K562 (cell line): ENCODE results near the gene C19orf12. TPM values are rescaled to one million over a fixed set of nuclear protein-coding genes. Genes with fewer than 3 reads are reported as not detected.
A peak's percentile ranks its signal among the peaks of the same experiment; 100 is the strongest.

Source experiments
- BACH1 ChIP-seq: fragments of 200-800 bp; sonication (Bioruptor generic); IDR thresholded peaks from 2 replicates; pipeline ENCODE4 v1.6.1; 2016; ENCODE audit warnings: missing genetic modification characterization, missing compliant biosample characterization
- BDP1 ChIP-seq: IDR thresholded peaks from 3 replicates; pipeline ENCODE4 v1.6.1; 2011; ENCODE audit not compliant: insufficient read length, insufficient read depth
- BRF1 ChIP-seq: IDR thresholded peaks from 3 replicates; pipeline ENCODE4 v1.6.1; 2011; ENCODE audit warnings: borderline replicate concordance, mild to moderate bottlenecking; ENCODE audit not compliant: insufficient read length; ENCODE audit errors: extremely low read depth
- C11orf30 ChIP-seq: fragments of 450-650 bp; IDR thresholded peaks from 2 replicates; pipeline ENCODE4 v1.6.1; 2016; ENCODE audit warnings: low read depth, mild to moderate bottlenecking
- DMBX1 ChIP-seq: fragments of 250-450 bp; sonication (Bioruptor Pico); IDR thresholded peaks from 2 replicates; pipeline ENCODE4 v1.8.0; 2022; ENCODE audit warnings: inconsistent platforms, mild to moderate bottlenecking, moderate library complexity, borderline replicate concordance
- ELK3 ChIP-seq: fragments of 450-650 bp; formaldehyde crosslinking; IDR thresholded peaks from 2 replicates; pipeline ENCODE4 v1.4.0; 2020; ENCODE audit warnings: mild to moderate bottlenecking
- ETV6 ChIP-seq, 3 experiments: fragments of 150-350 bp in 1 of 3; sonication (generic) in 1 of 3; formaldehyde crosslinking in 1 of 3; IDR thresholded peaks; 2 replicates each; pipeline versions ENCODE4 v1.6.1 to v1.8.0; 2014 to 2022; ENCODE audit warnings: borderline replicate concordance in 2 of 3, low read depth in 2 of 3, antibody characterized with exemption in 1 of 3, low read length in 1 of 3, mild to moderate bottlenecking in 1 of 3, missing genetic modification reagents in 1 of 3
- HNRNPUL1 ChIP-seq: fragments of 200-400 bp; formaldehyde crosslinking; IDR thresholded peaks from 2 replicates; pipeline ENCODE4 v1.6.1; 2017; ENCODE audit warnings: low read length
- MTA2 ChIP-seq: fragments of 450-650 bp; IDR thresholded peaks from 2 replicates; pipeline ENCODE4 v1.6.1; 2016; ENCODE audit warnings: low read depth
- NCOR1 ChIP-seq: fragments of 450-650 bp; IDR thresholded peaks from 2 replicates; pipeline ENCODE4 v1.6.1; 2016; ENCODE audit warnings: mild to moderate bottlenecking, moderate library complexity
- PML ChIP-seq: IDR thresholded peaks from 2 replicates; pipeline ENCODE4 v1.6.1; 2012; ENCODE audit warnings: low read length, inconsistent platforms
- PTTG1 ChIP-seq: fragments of 450-650 bp; IDR thresholded peaks from 2 replicates; pipeline ENCODE4 v1.6.1; 2016; ENCODE audit warnings: low read depth, mild to moderate bottlenecking, missing genetic modification characterization, missing compliant biosample characterization
- RBM22 ChIP-seq: fragments of 200-400 bp; formaldehyde crosslinking; IDR thresholded peaks from 2 replicates; pipeline ENCODE4 v1.6.1; 2018; ENCODE audit warnings: low read length, low read depth; ENCODE audit not compliant: poor library complexity, severe bottlenecking
- RBM25 ChIP-seq: fragments of 200-400 bp; formaldehyde crosslinking; IDR thresholded peaks from 2 replicates; pipeline ENCODE4 v1.6.1; 2018; ENCODE audit warnings: low read length, low read depth, moderate library complexity; ENCODE audit not compliant: severe bottlenecking
- RBM34 ChIP-seq: fragments of 200-400 bp; formaldehyde crosslinking; IDR thresholded peaks from 2 replicates; pipeline ENCODE4 v1.6.1; 2018; ENCODE audit warnings: low read length, borderline replicate concordance; ENCODE audit not compliant: insufficient read depth
- RCOR1 ChIP-seq, 2 experiments: IDR thresholded peaks; 2 replicates each; pipeline ENCODE4 v1.6.1; 2012; ENCODE audit warnings: low read depth in 2 of 2, low read length in 2 of 2, borderline replicate concordance in 1 of 2, improper control_type of control experiment in 1 of 2
- RFX5 ChIP-seq: IDR thresholded peaks from 2 replicates; pipeline ENCODE4 v1.6.1; 2011; ENCODE audit warnings: low read depth, mild to moderate bottlenecking, improper control_type of control experiment, low read length
- SMARCA4 ChIP-seq: fragments of 450-650 bp; IDR thresholded peaks from 2 replicates; pipeline ENCODE4 v1.6.1; 2016
- SNIP1 ChIP-seq: fragments of 450-650 bp; IDR thresholded peaks from 2 replicates; pipeline ENCODE4 v1.7.1; 2017; ENCODE audit warnings: low read depth, mild to moderate bottlenecking
- TRIM28 ChIP-seq: fragments of 450-650 bp; IDR thresholded peaks from 2 replicates; pipeline ENCODE4 v1.6.1; 2017
- ZNF408 ChIP-seq: fragments of 250-450 bp; sonication (Bioruptor Pico); IDR thresholded peaks from 2 replicates; pipeline ENCODE4 v1.4.0; 2020; ENCODE audit warnings: low read depth, mild to moderate bottlenecking, moderate library complexity
- ZNF583 ChIP-seq: fragments of 250-450 bp; sonication (Bioruptor Pico); IDR thresholded peaks from 2 replicates; pipeline ENCODE4 v1.4.0; 2020
- ZNF79 ChIP-seq: fragments of 250-450 bp; sonication (Bioruptor Pico); IDR thresholded peaks from 2 replicates; pipeline ENCODE4 v1.4.0; 2020; ENCODE audit warnings: low read depth, mild to moderate bottlenecking, moderate library complexity
- polyA plus RNA-seq, 8 experiments: library from polyadenylated mRNA; depleted of rRNA in 4 of 8; stranded (reverse) in 5 of 8; unstranded in 3 of 8; fragments of >200 nt; fragmentation: Nextera tagmentation in 2 of 8; fragmentation: Illumina TruSeq in 1 of 8; extraction: Ambion mirVana in 2 of 8; extraction: Trizol in 1 of 8; gene quantifications; 2 replicates each; pipeline versions ENCODE4 v1.2.1 to v1.2.3, GENCODE V29; 2011 to 2014; ENCODE audit warnings: inconsistent platforms in 1 of 8, missing spikeins in 1 of 8
- total RNA-seq, 7 experiments: library from RNA; depleted of rRNA in 6 of 7; stranded (reverse); fragments of >200 nt in 6 of 7; fragmentation: Illumina TruSeq in 2 of 7; extraction: Trizol in 2 of 7; gene quantifications; 2 replicates each; pipeline versions ENCODE4 v1.2.1 to v1.2.3, GENCODE V29; 2011 to 2021; ENCODE audit warnings: low replicate concordance in 1 of 7
- TF ChIP-seq, protein P1 (sequence below), 2 experiments: IDR thresholded peaks; 2 replicates each; pipeline ENCODE4 v1.6.1; 2011; ENCODE audit warnings: borderline replicate concordance in 1 of 2, control low read depth in 1 of 2, low read depth in 1 of 2, low read length in 1 of 2, mild to moderate bottlenecking in 1 of 2, mixed read lengths in 1 of 2, moderate library complexity in 1 of 2; ENCODE audit not compliant: insufficient read depth in 1 of 2, insufficient read length in 1 of 2, poor library complexity in 1 of 2, severe bottlenecking in 1 of 2; ENCODE audit errors: extremely low read depth in 1 of 2

C19orf12 gene
- total and polyA plus RNA-seq, 9 of the 15 experiments (the other 6 are each of a cell fraction or from before 2014, with no cell fraction given), result 1.9 to 14.5 (median 10.2) TPM

- TF ChIP-seq ETV6 (IDR thresholded peaks at IDR 0.05; ENCODE audit: borderline replicate concordance in 1 of 2, low read depth in 2 of 2, low read length in 1 of 2) (no peak), ETV6 (CRISPR knock-in tag; IDR thresholded peaks at IDR 0.05; ENCODE audit: borderline replicate concordance) (no peak), ZNF583 (CRISPR knock-in tag) (no peak), BDP1 (no peak), SMARCA4 (no peak), BACH1 (tag) (no peak), BRF1 (no peak), MTA2 (no peak), RCOR1 (IDR thresholded peaks at IDR 0.05; ENCODE audit: borderline replicate concordance in 1 of 2, low read depth in 2 of 2, low read length in 2 of 2) (no peak), ZNF408 (CRISPR knock-in tag) (no peak), ELK3 (CRISPR knock-in tag) (no peak), C11orf30 (peak; percentile 58), SNIP1 (peak; percentile 58; the same call in 1 of the 2 replicates), RBM25 (no peak), NCOR1 (no peak), DMBX1 (no peak), RFX5 (no peak), TRIM28 (no peak), HNRNPUL1 (no peak), PTTG1 (tag) (no peak), ZNF79 (CRISPR knock-in tag) (no peak), RBM22 (no peak), RBM34 (no peak), PML (no peak)
- TF ChIP-seq, protein P1, sequence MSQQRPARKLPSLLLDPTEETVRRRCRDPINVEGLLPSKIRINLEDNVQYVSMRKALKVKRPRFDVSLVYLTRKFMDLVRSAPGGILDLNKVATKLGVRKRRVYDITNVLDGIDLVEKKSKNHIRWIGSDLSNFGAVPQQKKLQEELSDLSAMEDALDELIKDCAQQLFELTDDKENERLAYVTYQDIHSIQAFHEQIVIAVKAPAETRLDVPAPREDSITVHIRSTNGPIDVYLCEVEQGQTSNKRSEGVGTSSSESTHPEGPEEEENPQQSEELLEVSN (IDR thresholded peaks at IDR 0.05; ENCODE audit: borderline replicate concordance in 1 of 2, extremely low read depth in 1 of 2, insufficient read depth in 1 of 2, insufficient read length in 1 of 2, low read depth in 1 of 2, low read length in 1 of 2, poor library complexity in 1 of 2, severe bottlenecking in 1 of 2), result peak; percentile 46 to 80
Observed at GRCh38 chr19:29671393-29672160, 43.5 kb downstream of the C19orf12 start (continued).
